ENCODE results near the gene GPC5. TPM values are rescaled to one million over a fixed set of nuclear protein-coding genes. Genes with fewer than 3 reads are reported as not detected.

GPC5 gene
- total and polyA plus RNA-seq, 9 donors: 0.10 to 1.5 (median 0.38) TPM

- 77 to 83% (median 81%) methylated on average over 5 of the region's 5 CpGs for WGBS, 3 donors
Observed at GRCh38 chr13:92640936-92641335, 1242.5 kb downstream of the GPC5 start.

GRCh38 chr13:92649140-92649813 is 1250.9 kb downstream of the GPC5 start:
- Histone ChIP-seq H3K9me3 (no peaks in the 10 kb centered on the region), H3K4me1 (ENCODE audit: insufficient read depth) (no peaks in the 10 kb centered on the region), H3K36me3 (no peaks in the 10 kb centered on the region), H3K4me3 (no peak overlapping the region), H3K27ac (no peak overlapping the region), H3K27me3 (no peaks in the 10 kb centered on the region)
- no peak for DNase-seq
- TF ChIP-seq CTCF (IDR thresholded peaks at IDR 0.05) (no peak), POLR2A (IDR thresholded peaks at IDR 0.05) (no peak), EP300 (IDR thresholded peaks at IDR 0.05) (no peak)
- intact Hi-C loops (cut with DNase I): no loop called here

More at GRCh38 chr13:92640936-92641335, 1242.5 kb downstream of the GPC5 start:
- no peaks in the 10 kb centered on the region for H3K9me3 ChIP-seq
- H3K4me1 ChIP-seq (ENCODE audit: insufficient read depth): no peaks in the 10 kb centered on the region
- no peak overlapping the region for H3K27ac ChIP-seq
- no peaks in the 10 kb centered on the region for H3K36me3 ChIP-seq
- no peak for DNase-seq
- TF ChIP-seq CTCF (IDR thresholded peaks at IDR 0.05) (no peak), POLR2A (IDR thresholded peaks at IDR 0.05) (no peak), EP300 (IDR thresholded peaks at IDR 0.05) (no peak)
- no peak overlapping the region for H3K4me3 ChIP-seq
- intact Hi-C loops (cut with DNase I): no loop called here
- H3K27me3 ChIP-seq: no peaks in the 10 kb centered on the region

GRCh38 chr13:92656103-92656502 is 1257.7 kb downstream of the GPC5 start:
- no peaks in the 10 kb centered on the region for H3K36me3 ChIP-seq
- no peaks in the 10 kb centered on the region for H3K27me3 ChIP-seq
- TF ChIP-seq CTCF (IDR thresholded peaks at IDR 0.05): no peak
- no peaks in the 10 kb centered on the region for H3K9me3 ChIP-seq
- no peak for DNase-seq
- intact Hi-C loops (cut with DNase I): no loop called here
- H3K27ac ChIP-seq: no peak overlapping the region
- WGBS, 3 donors: 94 to 100% (median 95%) methylated on average over 1 of the region's 1 CpG
- no peak overlapping the region for H3K4me3 ChIP-seq
- H3K4me1 ChIP-seq (ENCODE audit: insufficient read depth): no peaks in the 10 kb centered on the region

GRCh38 chr13:92656648-92657047 is 1258.2 kb downstream of the GPC5 start:
- 93 to 95% (median 95%) methylated on average over 7 of the region's 7 CpGs for WGBS, 3 donors
- DNase-seq: no peak
- Histone ChIP-seq H3K36me3 (no peaks in the 10 kb centered on the region), H3K27ac (no peak overlapping the region), H3K4me3 (no peak overlapping the region), H3K4me1 (ENCODE audit: insufficient read depth) (no peaks in the 10 kb centered on the region), H3K27me3 (no peaks in the 10 kb centered on the region), H3K9me3 (no peaks in the 10 kb centered on the region)
- TF ChIP-seq POLR2A (IDR thresholded peaks at IDR 0.05) (no peak), EP300 (IDR thresholded peaks at IDR 0.05) (no peak), CTCF (IDR thresholded peaks at IDR 0.05) (no peak)
- intact Hi-C loops (cut with DNase I): no loop called here

All from ovary (tissue), 9 donors.